GM19023 (cell line): Measurements from ENCODE around the gene OR52I1.

Source experiments
- ATAC-seq: cut with Tn5 transposase; IDR thresholded peaks from one replicate; pipeline ENCODE4 v1.9.1; 2021; ENCODE audit warnings: mild to moderate bottlenecking, moderate library complexity; ENCODE audit not compliant: unreplicated experiment

OR52I1 gene, protein sequence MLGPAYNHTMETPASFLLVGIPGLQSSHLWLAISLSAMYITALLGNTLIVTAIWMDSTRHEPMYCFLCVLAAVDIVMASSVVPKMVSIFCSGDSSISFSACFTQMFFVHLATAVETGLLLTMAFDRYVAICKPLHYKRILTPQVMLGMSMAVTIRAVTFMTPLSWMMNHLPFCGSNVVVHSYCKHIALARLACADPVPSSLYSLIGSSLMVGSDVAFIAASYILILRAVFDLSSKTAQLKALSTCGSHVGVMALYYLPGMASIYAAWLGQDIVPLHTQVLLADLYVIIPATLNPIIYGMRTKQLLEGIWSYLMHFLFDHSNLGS

DNA sequence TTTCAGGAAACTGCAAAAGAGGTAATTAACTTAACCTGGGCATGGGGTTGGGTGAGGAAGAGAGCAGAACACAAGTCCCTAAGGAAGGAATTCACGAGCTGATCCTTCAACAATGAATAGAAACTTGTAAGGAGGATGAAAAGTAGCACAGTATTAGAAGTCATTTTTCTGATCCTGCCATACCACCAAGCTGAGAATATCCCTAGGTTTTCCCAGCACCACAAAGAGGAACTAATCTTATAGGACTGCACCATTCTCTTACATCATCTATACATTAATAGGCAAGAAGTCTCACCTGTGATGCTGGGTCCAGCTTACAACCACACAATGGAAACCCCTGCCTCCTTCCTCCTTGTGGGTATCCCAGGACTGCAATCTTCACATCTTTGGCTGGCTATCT is at the start of gene OR52I1:
OR52I1 (plus strand) TSS at position 301 of the 400 bp plus-strand sequence; CDS start at position 301, 0 bp downstream.
- no peak for ATAC-seq

DNA sequence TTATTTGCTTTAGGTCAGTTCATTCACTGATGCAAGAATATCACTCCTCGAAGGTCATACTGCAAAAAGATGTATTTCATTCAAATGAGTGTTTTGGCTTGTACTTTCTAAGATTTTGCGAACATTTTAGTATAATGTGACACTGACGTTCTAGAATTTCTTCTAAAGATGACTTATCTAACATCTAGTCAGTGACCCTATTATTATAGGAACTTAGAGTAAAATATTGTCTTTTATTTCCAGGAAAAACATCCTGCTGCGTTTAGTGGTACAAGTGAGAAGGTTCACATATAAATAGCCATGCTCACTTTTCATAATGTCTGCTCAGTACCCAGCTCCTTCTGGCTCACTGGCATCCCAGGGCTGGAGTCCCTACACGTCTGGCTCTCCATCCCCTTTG is 48.9 kb upstream of the OR52I1 start, which contains the start of gene OR52M1:
OR52M1 (plus strand) TSS at position 301 of the 400 bp plus-strand sequence; CDS start at position 301, 0 bp downstream.
- no peak for ATAC-seq

DNA sequence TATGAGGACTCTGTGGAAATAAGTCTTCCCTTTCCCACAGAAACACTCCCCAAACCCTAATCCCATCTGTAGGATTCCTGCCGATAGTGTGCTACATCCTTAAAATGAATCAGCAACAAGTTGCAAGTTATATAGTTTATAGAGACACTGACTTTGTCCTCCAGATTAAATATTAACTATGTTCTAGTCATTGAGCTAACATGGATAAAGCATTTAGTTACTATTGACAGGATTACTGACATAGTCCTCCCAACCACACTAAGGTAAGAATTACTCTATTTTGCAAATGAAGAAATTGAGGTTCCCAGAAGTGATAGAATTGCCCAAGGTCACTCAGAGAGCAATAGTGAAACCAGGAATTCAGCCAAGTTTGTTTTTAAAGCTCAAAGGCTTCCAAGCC is 47.0 kb upstream of the OR52I1 start:
- no peak for ATAC-seq

DNA sequence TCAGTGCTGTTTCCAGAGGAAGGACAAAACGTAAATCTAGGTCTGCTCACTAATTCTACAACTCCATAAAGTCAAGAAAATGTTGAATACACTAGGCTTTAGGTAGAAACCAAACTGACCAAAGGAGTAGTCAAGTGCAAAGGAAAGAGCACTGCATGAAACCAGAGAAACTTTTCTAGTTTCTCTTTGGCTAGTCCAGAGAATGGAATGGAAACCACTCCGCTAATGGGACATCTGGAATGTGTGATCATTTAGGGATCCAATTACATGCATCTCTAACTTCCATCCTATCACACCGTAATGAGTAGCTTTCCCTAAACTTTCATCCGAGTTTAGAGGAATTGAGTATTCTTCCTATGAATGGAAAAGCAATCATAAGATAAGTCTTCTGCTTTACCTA is 46.4 kb upstream of the OR52I1 start:
- ATAC-seq, result no peak

DNA sequence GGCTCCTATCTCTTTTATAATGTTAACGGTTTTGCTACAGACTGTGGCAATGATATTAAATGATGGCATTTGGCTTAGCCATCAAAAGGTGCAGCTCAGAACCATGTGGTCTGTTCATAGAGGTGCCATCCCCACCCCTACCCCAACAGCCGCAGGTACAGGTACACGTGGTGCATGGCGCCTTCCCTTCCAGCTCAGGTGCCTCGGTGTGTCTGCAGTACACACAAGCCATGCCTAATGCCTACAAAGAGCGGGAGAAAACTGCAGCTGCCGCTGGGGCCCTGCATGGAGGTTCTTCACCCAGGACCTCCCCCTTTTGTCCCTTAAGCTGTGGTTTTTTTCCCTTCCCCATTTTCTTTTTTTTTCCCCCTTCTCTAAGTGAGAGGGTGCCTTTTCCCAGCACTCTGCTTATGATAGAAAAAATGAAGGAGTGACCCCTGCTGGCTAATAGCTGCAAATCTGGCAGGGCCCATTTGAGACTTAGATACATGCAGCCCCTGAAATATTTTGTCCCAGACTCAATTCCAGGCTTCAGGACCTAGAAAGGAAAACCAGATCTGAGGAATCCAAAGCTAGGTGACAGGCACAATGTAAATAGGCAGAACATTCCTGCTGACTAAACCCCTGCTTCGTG is 42.4 kb upstream of the OR52I1 start:
- ATAC-seq, result no peak

DNA sequence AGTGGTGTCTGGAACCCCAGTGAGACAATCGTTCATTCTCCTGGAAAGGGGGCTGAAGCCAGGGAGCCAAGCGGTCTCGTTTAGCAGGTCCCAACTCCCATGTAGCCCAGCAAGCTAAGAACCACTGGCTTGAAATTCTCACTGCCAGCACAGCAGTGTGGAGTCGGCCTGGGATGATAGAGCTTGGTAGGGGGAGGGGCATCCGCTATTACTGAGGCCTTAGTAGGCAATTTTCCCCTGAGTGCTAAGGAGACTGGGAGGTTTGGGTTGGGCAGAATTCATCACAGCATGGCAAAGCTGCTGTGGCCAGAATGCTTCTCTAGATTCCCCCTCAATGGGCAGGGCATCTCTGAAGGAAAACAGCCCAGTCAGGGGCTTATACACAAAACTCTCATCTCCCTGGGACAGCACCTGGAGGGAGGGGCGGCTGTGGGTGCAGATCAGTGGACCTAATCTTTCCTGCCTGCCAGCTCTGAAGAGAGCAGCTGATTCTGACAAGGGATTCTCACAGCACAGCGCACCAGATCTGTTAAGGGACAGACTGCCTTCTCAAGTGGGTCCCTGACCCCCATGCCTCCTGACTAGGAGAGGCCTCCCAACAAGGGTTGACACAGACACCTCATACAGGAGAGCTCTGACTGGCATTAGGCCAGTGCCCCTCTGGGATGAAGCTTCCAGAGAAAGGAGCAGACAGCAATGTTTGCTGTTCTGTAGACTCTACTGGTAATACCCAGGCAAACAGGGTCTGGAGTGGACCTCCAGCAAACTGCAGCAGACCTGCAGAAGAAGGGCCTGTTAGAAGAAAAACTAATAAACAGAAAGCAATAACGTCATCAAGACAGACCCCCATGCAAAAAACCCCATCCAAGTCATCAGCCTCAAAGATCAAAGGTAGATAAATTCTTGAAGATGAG is 34.1 kb upstream of the OR52I1 start:
- no peak for ATAC-seq

DNA sequence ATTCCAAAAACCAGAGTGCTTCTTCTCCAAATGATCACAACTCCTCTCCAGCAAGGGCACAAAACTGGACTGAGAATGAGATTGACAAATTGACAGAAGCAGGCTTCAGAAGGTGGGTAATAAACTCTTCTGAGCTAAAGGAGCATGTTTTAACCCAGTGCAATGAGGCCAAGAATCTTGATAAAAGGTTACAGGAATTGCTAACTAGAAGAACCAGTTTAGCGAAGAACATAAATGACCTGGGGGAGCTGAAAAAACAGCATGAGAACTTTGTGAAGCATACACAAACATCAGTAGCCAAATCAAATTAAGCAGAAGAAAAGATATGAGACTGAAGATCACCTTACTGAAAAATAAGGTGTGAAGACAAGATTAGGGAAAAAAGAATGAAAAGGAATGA is 33.4 kb upstream of the OR52I1 start:
- no peak for ATAC-seq

DNA sequence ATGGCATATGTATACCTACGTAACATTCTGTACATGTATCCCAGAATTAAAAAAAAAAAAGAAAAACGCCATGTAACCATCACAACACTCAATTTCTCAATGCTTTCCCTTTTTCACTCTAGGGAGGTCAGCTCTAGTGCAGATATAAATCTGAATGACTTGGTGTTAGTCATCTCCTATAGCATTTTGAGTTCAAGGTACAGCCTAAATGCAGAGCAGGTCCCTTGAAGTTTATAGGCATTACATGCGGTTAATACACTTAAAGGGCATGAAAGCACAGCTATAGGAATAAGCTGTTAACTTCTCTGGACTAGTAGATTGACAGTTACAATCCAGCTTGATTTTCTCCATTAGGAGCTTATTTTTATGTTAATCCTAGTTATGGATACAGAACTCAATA is 28.5 kb upstream of the OR52I1 start:
- ATAC-seq, result no peak

DNA sequence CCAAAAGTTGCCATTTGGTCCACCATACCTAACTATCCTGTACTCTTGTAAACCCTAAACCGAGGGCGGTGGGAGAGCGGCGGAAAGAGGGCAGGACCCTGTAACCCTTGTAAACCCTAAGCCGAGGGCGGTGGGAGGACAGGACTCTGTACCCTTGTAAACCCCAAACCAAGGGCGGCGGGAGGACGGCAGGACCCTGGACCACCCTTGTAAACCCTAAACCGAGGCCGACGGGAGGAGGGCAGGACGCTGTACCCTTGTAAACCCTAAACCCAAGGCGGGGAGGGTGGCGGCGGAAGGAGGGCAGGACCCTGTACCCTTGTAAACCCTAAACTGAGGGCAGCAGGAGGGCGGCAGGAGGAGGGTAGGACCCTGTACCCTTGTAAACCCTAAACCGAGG is 24.8 kb upstream of the OR52I1 start:
- ATAC-seq, result no peak

DNA sequence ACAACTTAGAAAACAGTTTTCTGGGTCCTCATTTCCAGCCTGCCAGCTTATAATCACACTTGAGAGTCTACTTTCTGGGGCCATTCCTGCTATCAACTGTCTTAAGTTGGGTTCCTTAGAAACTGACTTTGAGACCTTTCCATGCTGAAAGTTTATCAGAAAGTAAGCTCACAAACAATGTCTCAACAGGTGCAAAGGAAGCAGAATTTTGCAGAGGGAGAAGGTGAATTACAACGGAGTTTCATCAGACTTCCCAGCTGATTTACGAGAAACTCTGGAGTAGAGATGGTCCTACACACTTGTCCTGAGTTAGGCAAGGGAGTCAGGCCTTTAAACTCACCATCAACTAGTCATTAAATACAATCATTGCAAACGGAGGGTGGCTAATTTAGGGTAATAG is 17.0 kb upstream of the OR52I1 start:
- ATAC-seq, result no peak

DNA sequence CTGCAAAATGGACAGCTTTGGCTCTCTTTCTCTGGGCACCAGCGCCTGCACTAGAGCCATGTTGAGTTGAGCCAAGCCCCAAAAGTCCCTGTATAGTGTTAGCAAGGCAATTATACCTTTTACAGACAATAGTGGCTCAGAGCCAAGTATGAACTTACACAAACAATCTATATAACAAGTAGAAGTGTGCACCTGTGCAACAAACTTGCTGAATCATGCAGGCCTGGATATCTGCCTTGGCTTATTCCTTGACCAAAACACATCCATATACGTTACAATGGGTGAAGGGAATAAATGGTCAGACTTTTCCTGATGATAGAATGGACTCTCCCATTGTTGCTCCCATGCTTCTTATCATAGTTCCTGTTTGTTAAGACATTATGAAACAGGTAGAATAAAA is 16.1 kb upstream of the OR52I1 start:
- no peak for ATAC-seq

DNA sequence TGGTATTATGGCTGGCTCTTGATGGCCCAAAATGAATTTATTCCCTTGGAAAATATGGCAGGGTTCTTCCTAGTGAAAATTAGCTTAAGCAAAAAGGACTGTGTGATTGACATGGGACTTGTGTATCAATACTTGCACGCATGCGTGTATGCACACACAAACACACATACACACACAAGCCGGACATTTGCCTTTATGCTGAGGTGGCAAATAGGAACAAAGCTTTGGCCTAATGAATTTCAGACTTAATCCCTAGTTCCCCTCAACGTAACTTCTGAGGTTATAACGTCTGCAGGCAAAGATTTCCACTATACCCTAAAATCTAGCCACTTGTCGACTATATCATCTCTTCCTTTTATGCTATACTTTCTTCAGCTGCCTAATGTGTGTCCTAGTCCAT is 15.2 kb upstream of the OR52I1 start:
- no peak for ATAC-seq

DNA sequence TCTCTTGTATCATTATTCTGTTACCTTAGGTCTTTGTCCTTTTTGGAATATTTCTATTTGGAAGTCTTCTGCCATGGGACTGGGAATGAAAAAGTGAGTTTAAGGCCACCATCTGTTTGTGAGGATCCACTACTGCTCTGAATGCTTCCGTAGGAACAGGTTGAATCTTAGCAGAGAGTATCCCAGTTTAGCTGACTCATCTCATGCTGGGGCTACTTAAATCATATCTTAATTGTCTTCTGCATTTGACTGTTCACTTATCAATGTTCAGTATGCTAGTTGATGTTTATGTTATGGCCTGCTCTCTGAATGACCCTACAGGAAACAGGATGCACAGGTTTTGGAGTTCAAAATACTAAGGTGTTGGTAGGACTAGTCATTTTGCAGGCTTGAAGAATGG is 13.7 kb upstream of the OR52I1 start:
- no peak for ATAC-seq

DNA sequence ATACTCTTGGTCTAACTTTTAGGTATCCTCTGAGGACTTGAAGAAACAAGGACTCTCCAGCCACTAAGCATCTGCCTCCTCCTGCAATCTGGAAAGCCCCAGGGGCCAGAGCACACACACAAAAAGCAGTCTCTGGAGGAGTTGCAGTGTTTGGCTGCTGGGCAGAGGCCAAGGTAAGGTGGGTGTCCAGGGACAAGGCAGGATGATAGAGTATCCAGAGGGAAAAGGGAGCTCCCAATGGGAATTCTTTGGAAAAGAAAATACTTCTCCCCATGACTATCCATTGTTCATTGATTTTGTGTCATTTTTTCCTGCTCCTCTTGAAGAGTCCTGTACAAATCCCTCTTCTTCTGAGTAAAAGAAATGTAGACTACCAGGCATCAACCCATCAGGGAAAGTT is 12.4 kb upstream of the OR52I1 start, which contains the start of gene OR52I2:
OR52I2 (plus strand) TSS at position 301 of the 400 bp plus-strand sequence.
- ATAC-seq, result no peak

DNA sequence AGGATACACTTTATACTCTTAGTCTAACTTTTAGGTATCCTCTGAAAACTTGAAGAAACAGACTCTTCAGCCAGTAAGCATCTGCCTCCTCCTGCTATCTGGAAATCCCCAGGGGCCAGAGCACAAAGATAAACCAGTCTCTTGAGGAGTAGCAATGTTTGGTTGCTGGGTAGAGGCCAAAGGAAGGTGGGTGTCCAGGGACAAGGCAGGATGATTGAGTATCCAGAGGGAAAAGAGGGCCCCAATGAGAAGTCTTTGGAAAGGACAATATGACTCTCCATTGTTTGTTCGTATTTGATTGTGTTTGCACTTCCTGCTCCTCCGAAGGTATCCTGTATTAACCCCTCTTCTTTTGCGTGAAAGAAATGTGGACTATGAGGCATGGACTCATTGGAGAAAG is 4.8 kb upstream of the OR52I1 start:
- no peak for ATAC-seq

DNA sequence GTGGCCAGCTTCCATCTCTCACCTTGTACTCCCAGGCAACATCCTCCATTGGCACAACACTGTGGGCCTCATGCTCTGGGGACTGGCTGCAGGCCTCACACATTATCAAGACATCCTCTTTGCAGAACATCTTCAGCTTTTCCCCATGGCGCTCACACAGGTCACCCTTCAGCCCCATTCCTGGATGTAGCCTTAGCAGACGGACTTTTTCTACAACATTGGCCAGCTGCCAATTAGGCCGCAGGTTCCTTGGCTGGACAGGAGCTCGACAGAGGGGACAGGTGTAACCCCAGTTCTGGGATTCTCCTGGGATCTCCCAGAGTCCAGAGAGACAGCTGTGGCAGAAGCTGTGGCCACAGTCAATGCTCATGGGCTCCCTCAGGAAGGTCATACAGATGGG is 11.2 kb downstream of the OR52I1 start:
- no peak for ATAC-seq

DNA sequence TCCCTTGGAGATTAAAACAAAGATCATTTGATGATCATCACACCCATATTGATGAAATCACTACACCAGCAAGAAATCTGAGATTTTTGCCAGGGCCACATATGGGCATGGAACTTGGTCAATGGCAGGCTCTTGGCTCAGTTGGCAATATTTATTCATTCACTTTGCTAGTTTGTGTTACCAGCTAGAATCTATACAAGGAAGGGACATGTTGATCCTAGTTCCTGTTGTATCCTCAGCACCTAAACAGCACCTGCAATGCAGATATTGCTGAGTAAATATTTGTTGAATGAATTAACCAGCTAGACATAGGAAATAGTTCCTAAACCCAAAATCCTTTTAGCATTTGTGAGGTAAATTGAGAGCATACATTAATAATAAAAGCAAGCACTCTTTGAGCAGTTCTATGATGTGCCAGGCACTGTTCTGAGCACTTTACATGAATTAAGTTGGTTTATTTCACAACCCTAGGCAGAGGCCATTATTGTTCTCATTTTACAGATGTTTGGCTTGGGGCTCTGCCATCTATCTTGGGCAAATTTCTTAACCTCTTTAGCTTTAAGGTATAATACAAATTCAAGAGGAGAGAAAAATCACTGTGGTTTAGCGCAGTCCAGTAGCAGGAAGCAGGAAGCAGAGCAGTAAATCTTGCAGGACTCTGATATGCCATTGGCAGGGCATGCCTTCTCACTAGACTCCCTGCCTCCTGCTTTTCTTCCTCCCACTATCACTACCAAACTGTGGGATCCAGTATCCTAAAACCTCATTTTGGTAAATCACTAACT is 12.6 kb downstream of the OR52I1 start:
- no peak for ATAC-seq

DNA sequence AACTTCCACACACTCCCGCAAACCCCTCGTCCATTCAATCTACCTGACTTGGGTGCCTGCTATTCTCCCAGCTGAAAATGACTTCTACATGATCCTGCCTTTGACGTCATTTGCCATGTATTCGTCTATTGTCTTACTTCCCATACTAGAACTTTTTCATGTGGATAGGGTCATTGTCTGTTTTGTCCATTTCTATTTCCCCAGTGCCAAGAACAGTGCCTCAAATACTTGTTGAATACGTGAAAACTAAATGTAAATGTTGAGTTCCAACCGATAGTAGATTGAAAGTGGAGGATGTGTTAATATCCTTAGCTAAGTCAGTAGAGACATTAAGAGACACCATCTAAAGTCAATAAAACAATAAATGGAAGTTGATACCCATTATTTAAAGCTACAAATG is 13.3 kb downstream of the OR52I1 start:
- no peak for ATAC-seq

DNA sequence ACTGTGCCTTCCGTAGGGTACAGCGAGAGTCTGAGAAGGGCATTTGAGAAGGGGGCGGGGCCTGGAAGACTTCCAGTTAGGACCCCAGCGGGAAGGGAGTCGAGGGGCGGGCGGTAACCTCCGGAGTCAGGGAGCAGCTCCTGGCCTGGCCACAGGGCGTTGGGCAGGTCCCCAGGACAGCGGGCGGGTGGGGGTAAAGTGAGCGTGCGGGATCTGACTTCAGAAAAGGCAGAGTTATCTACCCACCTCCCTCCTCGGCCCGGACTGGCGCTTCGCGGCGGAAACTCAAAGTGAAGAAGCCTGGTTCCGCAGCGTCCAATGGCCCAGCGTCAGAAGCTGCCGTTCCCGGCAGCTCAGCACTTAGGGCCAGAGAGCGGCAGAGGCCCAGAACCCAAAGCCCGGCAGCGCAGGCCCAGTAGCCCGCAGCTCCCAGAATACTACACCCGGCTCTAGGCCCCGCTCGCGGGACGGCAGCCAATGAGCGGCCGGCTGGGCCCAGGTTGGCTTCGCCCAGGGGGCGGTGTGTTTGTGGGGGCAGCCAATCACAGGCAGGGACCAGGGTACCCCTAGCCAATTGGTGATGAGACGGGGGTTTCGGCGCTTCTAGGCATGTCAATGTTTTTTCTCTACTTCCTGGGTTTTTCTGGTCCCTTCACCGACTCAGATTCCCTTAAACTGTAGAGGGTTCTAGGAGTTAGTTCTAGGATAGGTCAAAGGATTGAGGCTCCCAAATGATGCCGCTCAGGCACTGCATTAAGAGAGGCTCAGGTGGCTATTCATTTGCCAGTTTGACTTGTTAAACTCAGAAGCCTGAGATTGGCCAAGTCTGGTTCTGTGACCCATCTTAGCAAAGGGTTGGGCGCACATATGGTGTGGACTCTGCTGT is 14.2 kb downstream of the OR52I1 start, which contains the start of gene TRIM68:
TRIM68 (minus strand) TSS at position 451 of the 886 bp plus-strand sequence. CDS start 2,727 bp downstream, outside the sequence.
- ATAC-seq, result peak; percentile 100
